HEK293T (cell line): Measurements from ENCODE around the gene PARP6.

ENCODE experiments used
- CTCF ChIA-PET: fragments of 350-600 bp; formaldehyde crosslinking; extraction: SDS; loops from one replicate; lab custom pipeline; 2021; ENCODE audit warnings: antibody characterized with exemption, inconsistent platforms; lab: Yijun Ruan, JAX
- POLR2A ChIA-PET: fragments of 350-600 bp; formaldehyde crosslinking; extraction: SDS; loops from one replicate; lab custom pipeline; 2020; ENCODE audit warnings: antibody characterized with exemption, inconsistent platforms; lab: Yijun Ruan, JAX
- DNase-seq: peaks from one replicate; pipeline ENCODE4 v3.0.0; 2012; ENCODE audit warnings: mixed read lengths; ENCODE audit errors: extremely low spot score
- ARNT ChIP-seq: fragments of 450-650 bp; IDR thresholded peaks from 2 replicates; pipeline ENCODE4 v1.6.1; 2017; ENCODE audit warnings: mild to moderate bottlenecking
- BHLHE40 ChIP-seq: fragments of 450-650 bp; IDR thresholded peaks from 2 replicates; pipeline ENCODE4 v1.6.1; 2016; ENCODE audit warnings: mild to moderate bottlenecking, moderate library complexity, borderline replicate concordance
- CTBP1 ChIP-seq: fragments of 450-650 bp; IDR thresholded peaks from 2 replicates; pipeline ENCODE4 v1.6.1; 2016; ENCODE audit warnings: borderline replicate concordance
- ELF4 ChIP-seq: fragments of 450-650 bp; IDR thresholded peaks from 2 replicates; pipeline ENCODE4 v1.6.1; 2017; ENCODE audit warnings: antibody characterized with exemption
- FOXA1 ChIP-seq: fragments of 450-650 bp; IDR thresholded peaks from 2 replicates; pipeline ENCODE4 v1.6.1; 2016; ENCODE audit warnings: mild to moderate bottlenecking
- FOXK2 ChIP-seq: fragments of 450-650 bp; IDR thresholded peaks from 2 replicates; pipeline ENCODE4 v1.6.1; 2016; ENCODE audit warnings: mild to moderate bottlenecking
- FOXM1 ChIP-seq: fragments of 450-650 bp; IDR thresholded peaks from 2 replicates; pipeline ENCODE4 v1.6.1; 2017; ENCODE audit warnings: mild to moderate bottlenecking, borderline replicate concordance
- HDGF ChIP-seq: fragments of 450-650 bp; IDR thresholded peaks from 2 replicates; pipeline ENCODE4 v1.6.1; 2017; ENCODE audit warnings: antibody characterized with exemption, borderline replicate concordance
- L3MBTL2 ChIP-seq: fragments of 450-650 bp; conservative IDR thresholded peaks from 2 replicates; pipeline ENCODE4 v1.6.1; 2016; ENCODE audit warnings: mild to moderate bottlenecking
- LEF1 ChIP-seq: fragments of 450-650 bp; IDR thresholded peaks from 2 replicates; pipeline ENCODE4 v1.6.1; 2017; ENCODE audit warnings: mild to moderate bottlenecking, borderline replicate concordance
- NFRKB ChIP-seq: fragments of 450-650 bp; IDR thresholded peaks from 2 replicates; pipeline ENCODE4 v1.6.1; 2016; ENCODE audit warnings: mild to moderate bottlenecking, moderate library complexity
- SP1 ChIP-seq: fragments of 450-650 bp; IDR thresholded peaks from 2 replicates; pipeline ENCODE4 v1.6.1; 2017
- SUZ12 ChIP-seq: fragments of 450-650 bp; IDR thresholded peaks from 2 replicates; pipeline ENCODE4 v1.6.1; 2016; ENCODE audit warnings: mild to moderate bottlenecking
- TARDBP ChIP-seq: fragments of 450-650 bp; IDR thresholded peaks from 2 replicates; pipeline ENCODE4 v1.6.1; 2016
- ZNF384 ChIP-seq: fragments of 450-650 bp; IDR thresholded peaks from 2 replicates; pipeline ENCODE4 v1.6.1; 2016
- TF ChIP-seq, protein P1 (sequence below): fragments of 450-650 bp; IDR thresholded peaks from 2 replicates; pipeline ENCODE4 v1.6.1; 2016

PARP6 gene

DNA sequence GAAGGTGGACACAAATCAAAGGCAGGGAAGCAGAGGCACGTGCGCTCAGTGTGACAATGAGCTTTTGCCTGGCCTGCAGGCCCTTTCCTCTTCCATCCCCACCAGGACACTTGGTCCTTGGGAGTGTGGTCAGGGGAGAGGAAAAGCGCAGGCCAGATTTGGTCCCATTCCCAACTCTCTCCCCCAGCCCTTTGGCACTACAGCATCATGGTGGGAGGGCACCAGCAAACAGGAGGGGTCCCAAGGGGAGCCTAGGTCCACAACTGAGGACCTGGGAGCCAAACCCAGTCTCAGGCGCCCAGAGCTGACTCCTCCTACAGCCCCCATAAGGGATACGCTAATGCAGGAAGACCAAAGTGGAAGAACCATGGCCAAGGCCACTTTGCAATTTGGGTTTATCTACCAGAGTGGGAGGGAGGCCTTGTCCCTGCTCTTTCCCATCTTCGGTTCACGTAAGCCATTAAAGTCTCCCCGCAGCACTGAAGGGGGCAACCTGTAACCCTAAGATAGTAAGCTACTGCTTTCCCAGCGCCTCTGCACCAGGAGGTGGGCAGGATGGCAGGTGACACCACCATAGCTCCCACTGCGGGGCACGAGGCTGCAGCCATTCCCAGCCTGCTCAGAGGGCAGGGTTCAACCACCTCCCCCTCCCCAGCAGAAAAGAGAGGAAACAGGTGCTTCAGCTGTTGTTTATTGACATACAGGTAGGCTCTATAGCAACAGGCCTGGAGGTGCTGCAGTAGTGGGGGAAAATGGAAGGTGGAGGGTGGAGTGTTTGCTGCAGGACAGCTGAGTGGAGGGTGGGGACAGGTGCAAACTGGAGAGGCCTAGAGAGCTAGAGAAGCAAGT is 73.8 kb downstream of the PARP6 start:
- TF ChIP-seq HDGF (no peak), NFRKB (no peak), ZNF384 (no peak), TARDBP (no peak), CTBP1 (no peak), ELF4 (no peak), FOXM1 (no peak), LEF1 (no peak), SP1 (no peak), FOXA1 (no peak), FOXK2 (no peak), SUZ12 (no peak), L3MBTL2 (no peak), ARNT (no peak), BHLHE40 (no peak)
- TF ChIP-seq, protein P1, sequence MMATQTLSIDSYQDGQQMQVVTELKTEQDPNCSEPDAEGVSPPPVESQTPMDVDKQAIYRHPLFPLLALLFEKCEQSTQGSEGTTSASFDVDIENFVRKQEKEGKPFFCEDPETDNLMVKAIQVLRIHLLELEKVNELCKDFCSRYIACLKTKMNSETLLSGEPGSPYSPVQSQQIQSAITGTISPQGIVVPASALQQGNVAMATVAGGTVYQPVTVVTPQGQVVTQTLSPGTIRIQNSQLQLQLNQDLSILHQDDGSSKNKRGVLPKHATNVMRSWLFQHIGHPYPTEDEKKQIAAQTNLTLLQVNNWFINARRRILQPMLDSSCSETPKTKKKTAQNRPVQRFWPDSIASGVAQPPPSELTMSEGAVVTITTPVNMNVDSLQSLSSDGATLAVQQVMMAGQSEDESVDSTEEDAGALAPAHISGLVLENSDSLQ: no peak
- ChIA-PET POLR2A (interaction anchor here (4.8 kb wide), 1 partner anchor 32 kb away, joined by 30 read pairs; the partner anchor contains the start of gene PKM), CTCF (interaction anchor here (0.6 to 1.5 kb wide), 6 partner anchors 12 to 446 kb away, joined by 3 to 4 read pairs (median 3); no protein-coding TSS in a partner anchor)
- DNase-seq: no peak

- ChIA-PET CTCF (interaction anchor here (0.7 to 1.5 kb wide), 4 partner anchors 12 to 116 kb away, joined by 3 to 4 read pairs (median 4); no protein-coding TSS in a partner anchor), POLR2A (interaction anchor here (4.8 kb wide), 1 partner anchor 33 kb away, joined by 30 read pairs; the partner anchor contains the start of gene PKM)
- no peak for DNase-seq
- TF ChIP-seq LEF1 (no peak), FOXK2 (no peak), ARNT (no peak), FOXM1 (no peak), SUZ12 (no peak), NFRKB (no peak), TARDBP (no peak), ELF4 (no peak), BHLHE40 (no peak), FOXA1 (no peak)
- TF ChIP-seq, protein P1: no peak
Observed at GRCh38 chr15:72197460-72198355, 74.6 kb downstream of the PARP6 start, which contains the start of gene GRAMD2A. Gene GRAMD2A (minus strand): TSS chr15:72197787.

- ChIA-PET POLR2A (no interaction called here), CTCF (no interaction called here)
- no peak for DNase-seq
- no peak for TF ChIP-seq NFRKB
- TF ChIP-seq ZNF384: no peak
- no peak for TF ChIP-seq BHLHE40
- no peak for TF ChIP-seq FOXA1
- no peak for TF ChIP-seq CTBP1
- TF ChIP-seq L3MBTL2: no peak
- no peak for TF ChIP-seq SP1
- TF ChIP-seq SUZ12: no peak
- TF ChIP-seq HDGF: no peak
- no peak for TF ChIP-seq ARNT
- no peak for TF ChIP-seq ELF4
- TF ChIP-seq, protein P1: no peak
Observed at GRCh38 chr15:72197041-72197459, 75.3 kb downstream of the PARP6 start.

- no peak for DNase-seq
- ChIA-PET POLR2A (interaction anchor here (1.4 kb wide), 1 partner anchor 35 kb away, joined by 4 read pairs; no protein-coding TSS in a partner anchor), CTCF (no interaction called here)
- TF ChIP-seq BHLHE40: no peak
- no peak for TF ChIP-seq CTBP1
- no peak for TF ChIP-seq NFRKB
- TF ChIP-seq FOXM1: no peak
Observed at GRCh38 chr15:72196409-72197040, 75.8 kb downstream of the PARP6 start.

GRCh38 chr15:72195101-72195511 is 77.2 kb downstream of the PARP6 start:
- CTCF ChIA-PET: no interaction called here
- POLR2A ChIA-PET: interaction anchor here (1.4 to 1.5 kb wide), 2 partner anchors 35 to 37 kb away, joined by 4 to 9 read pairs; partner anchors contain the start of gene PKM
- DNase-seq: no peak
- TF ChIP-seq, protein P1: no peak
- TF ChIP-seq SUZ12 (no peak), SP1 (no peak), TARDBP (no peak), L3MBTL2 (no peak), NFRKB (no peak), ZNF384 (no peak), LEF1 (no peak), FOXM1 (no peak), HDGF (no peak)
